ENCODE data around the gene B4GALT1. TPM values are rescaled to one million over a fixed set of nuclear protein-coding genes. Genes with fewer than 3 reads are reported as not detected.

The B4GALT1 gene
- total and polyA plus RNA-seq, 2 donors (not counting 3 experiments of a cell fraction or from before 2014, with no cell fraction given) = 61.4 to 66.5 TPM

GRCh38 chr9:33210006-33210715 is 43.0 kb upstream of the B4GALT1 start:
- no peak overlapping the region for H3K9ac ChIP-seq (replicated peaks; ENCODE audit: extremely low read depth, insufficient read depth, low read length)
- CTCF ChIA-PET = no interaction called here
- no peak overlapping the region for H3K4me3 ChIP-seq (replicated peaks in 1 of 3; ENCODE audit: insufficient read depth in 1 of 3, low read depth in 1 of 3, low read length in 3 of 3)
- H3K27ac ChIP-seq (ENCODE audit: insufficient read depth, low read depth, low read length) = no peak overlapping the region
- no peaks in the 10 kb centered on the region for H3K79me2 ChIP-seq (ENCODE audit: control insufficient read depth, insufficient read depth, low read length)
- no peaks in the 10 kb centered on the region for H4K20me1 ChIP-seq (replicated peaks; ENCODE audit: control insufficient read depth, extremely low read depth, insufficient read depth, low read length)
- H2AFZ ChIP-seq (ENCODE audit: low read depth, low read length) = no peak overlapping the region
- intact Hi-C loops (cut with micrococcal nuclease) = no loop called here
- POLR2A ChIA-PET = no interaction called here
- peak; percentile 24 for FAIRE-seq
- no peak overlapping the region for H3K4me2 ChIP-seq (ENCODE audit: insufficient read depth, low read length)
- BruUV-seq (replicated peaks) = no TSS peak
- dilution Hi-C loops (cut with MboI; ENCODE audit: extremely low pct_ligation_motif_present, low sequenced_read_pairs) = no loop called here
- TF ChIP-seq POLR2AphosphoS5 (IDR thresholded peaks at IDR 0.05; ENCODE audit: insufficient read depth, low read depth, low read length) (no peak), GATA2 (IDR thresholded peaks at IDR 0.05; ENCODE audit: insufficient read depth, insufficient read length, low read depth, low read length) (no peak), FOS (IDR thresholded peaks at IDR 0.05; ENCODE audit: borderline replicate concordance, insufficient read depth, low read length) (no peak), JUN (IDR thresholded peaks at IDR 0.05; ENCODE audit: borderline replicate concordance, insufficient read depth, insufficient read length, low read depth) (no peak), MAX (IDR thresholded peaks at IDR 0.05; ENCODE audit: insufficient read depth, insufficient read length) (no peak), CTCF (IDR thresholded peaks at IDR 0.05; ENCODE audit: extremely low read depth in 1 of 2, insufficient read depth in 1 of 2, low read depth in 1 of 2, low read length in 2 of 2) (no peak), POLR2A (IDR thresholded peaks at IDR 0.05; ENCODE audit: low read depth, low read length) (no peak), MYC (IDR thresholded peaks at IDR 0.05; ENCODE audit: low read depth, low read length) (no peak), EZH2 (IDR thresholded peaks at IDR 0.05; ENCODE audit: borderline replicate concordance, low read depth, low read length, severe bottlenecking) (no peak)
- no peaks in the 10 kb centered on the region for H3K9me3 ChIP-seq (replicated peaks; ENCODE audit: control insufficient read depth, insufficient read depth, low read length)
- no peak for DNase-seq (ENCODE audit: low read depth, low spot score)
- no peaks in the 10 kb centered on the region for H3K9me1 ChIP-seq (replicated peaks; ENCODE audit: control insufficient read depth, extremely low read depth, insufficient read depth, low read length)
- no peaks in the 10 kb centered on the region for H3K4me1 ChIP-seq (ENCODE audit: control insufficient read depth, extremely low read depth, insufficient read depth, low read length)
- H3K36me3 ChIP-seq (ENCODE audit: control insufficient read depth in 2 of 2, extremely low read depth in 1 of 2, insufficient read depth in 2 of 2, low read length in 2 of 2) = no peaks in the 10 kb centered on the region
- H3K27me3 ChIP-seq (ENCODE audit: control insufficient read depth in 2 of 2, insufficient read depth in 2 of 2, low read length in 2 of 2) = peaks cover 5 to 8% of the 10 kb centered on the region in 2 experiments

Measured in endothelial cell of umbilical vein (primary cell).